Upper lobe of left lung (tissue), 6 donors: ENCODE data around the gene CFLAR. TPM values are rescaled to one million over a fixed set of nuclear protein-coding genes. Genes with fewer than 3 reads are reported as not detected.
A peak's percentile ranks its signal among the peaks of the same experiment; 100 is the strongest.
"Not testable (repeated sequence)": the region's sequence is repeated elsewhere in the genome, so short reads cannot be mapped to it uniquely, and the experiment has no call there.

ENCODE experiments used
- ATAC-seq, 2 donors: fragments of 200-7000 bp; cut with Tn5 transposase; one replicate each; pipeline ENCODE4 v1.9.1; 2022; ENCODE audit warnings: mild to moderate bottlenecking in 2 of 2, moderate library complexity in 2 of 2; ENCODE audit not compliant: low FRiP score in 2 of 2
- DNase-seq, 2 donors: peaks; one replicate each; pipeline ENCODE4 v3.0.0-alpha.2; 2019 to 2020
- H3K27ac ChIP-seq, 4 donors: fragments of 200-600 bp; sonication (generic); one replicate each; pipeline ENCODE4 v1.5.1; 2016 to 2019
- H3K27me3 ChIP-seq, 4 donors: fragments of 200-600 bp; sonication (generic); one replicate each; pipeline ENCODE4 v1.5.1; 2017 to 2019
- H3K36me3 ChIP-seq, 4 donors: fragments of 200-600 bp; sonication (generic); one replicate each; pipeline ENCODE4 v1.5.1; 2016 to 2019
- H3K4me1 ChIP-seq, 4 donors: fragments of 200-600 bp; sonication (generic); one replicate each; pipeline ENCODE4 v1.5.1; 2018 to 2019
- H3K4me3 ChIP-seq, 4 donors: fragments of 200-600 bp; sonication (generic); one replicate each; pipeline ENCODE4 v1.5.1; 2017 to 2019; ENCODE audit warnings: mild to moderate bottlenecking in 2 of 4, moderate library complexity in 1 of 4
- H3K9me3 ChIP-seq, 4 donors: fragments of 200-600 bp; sonication (generic); one replicate each; pipeline ENCODE4 v1.5.1; 2018 to 2019
- CTCF ChIP-seq, 6 experiments: fragments of 450-650 bp in 4 of 6; fragments of 200-600 bp in 2 of 6; sonication (generic) in 2 of 6; IDR thresholded peaks; one replicate each; pipeline ENCODE4 v1.5.1; 2016 to 2019; ENCODE audit warnings: antibody characterized with exemption in 6 of 6
- EP300 ChIP-seq, 4 donors: sonication (generic); formaldehyde crosslinking; IDR thresholded peaks; one replicate each; pipeline ENCODE4 v1.5.1; 2017; ENCODE audit warnings: antibody characterized with exemption in 4 of 4, control low read depth in 2 of 4
- POLR2A ChIP-seq, 4 donors: fragments of 450-650 bp; IDR thresholded peaks; one replicate each; pipeline ENCODE4 v1.5.1; 2016 to 2017; ENCODE audit warnings: antibody characterized with exemption in 4 of 4, mild to moderate bottlenecking in 2 of 4
- POLR2AphosphoS5 ChIP-seq, 2 donors: sonication (generic); formaldehyde crosslinking; IDR thresholded peaks; one replicate each; pipeline ENCODE4 v1.5.1; 2017; ENCODE audit warnings: antibody characterized with exemption in 2 of 2
- WGBS, 2 donors: methylation state at CpG; one replicate each; pipeline ENCODE4 v1.1.5; 2017 to 2018; 5-methylcytosine and 5-hydroxymethylcytosine counted together
- total RNA-seq, 6 donors: library from RNA; depleted of rRNA in 4 of 6; stranded (reverse); fragments of >200 nt in 4 of 6; gene quantifications; one replicate each; pipeline versions ENCODE4 v1.1.0 to v1.2.1, GENCODE V29; 2016 to 2021
- donor health status: DM: no; HTN: no; CAD: no; lungs with moderate emphysema.
- donor health status: DM: no; HTN: yes; CAD: no; lungs with severe emphysema.

CFLAR gene
- total RNA-seq, 6 donors from 2014 or later = 263 to 1,189 (median 435) TPM

GRCh38 chr2:201149064-201149820 lies 33.3 kb downstream of the CFLAR start:
- Histone ChIP-seq H3K4me3 (no peak overlapping the region), H3K4me1 (peaks cover 54 to 62% (median 62%) of the 10 kb centered on the region in 4 donors), H3K9me3 (no peaks in the 10 kb centered on the region), H3K27me3 (no peaks in the 10 kb centered on the region), H3K36me3 (peaks cover 20 to 97% (median 66%) of the 10 kb centered on the region in 4 donors), H3K27ac (peak overlapping the region; percentile 70 to 90 (median 80))
- 82 to 94% methylated on average over 2 of the region's 2 CpGs for WGBS, 2 donors
- DNase-seq = no peak
- ATAC-seq = peak; percentile 60 to 71
- TF ChIP-seq EP300 (IDR thresholded peaks at IDR 0.05) (peak in 3 of 4 donors; percentile 12 to 85 (median 38)), POLR2AphosphoS5 (IDR thresholded peaks at IDR 0.05) (peak in 1 of 2 donors; percentile 69), POLR2A (IDR thresholded peaks at IDR 0.05) (no peak), CTCF (IDR thresholded peaks at IDR 0.05) (no peak)

- DNase-seq, H3K27me3 ChIP-seq, ATAC-seq, H3K4me3 ChIP-seq, H3K9me3 ChIP-seq: not testable (repeated sequence)
- Histone ChIP-seq H3K27ac (peak overlapping the region; percentile 70 to 90 (median 80)), H3K36me3 (peaks cover 25 to 97% (median 66%) of the 10 kb centered on the region in 4 donors), H3K4me1 (peaks cover 54 to 68% (median 60%) of the 10 kb centered on the region in 4 donors)
- WGBS, 2 donors = 87 to 89% methylated on average over 8 of the region's 8 CpGs
- peak; percentile 11 to 19 for TF ChIP-seq POLR2AphosphoS5 (IDR thresholded peaks at IDR 0.05)
Measured at GRCh38 chr2:201149821-201150165, 33.8 kb downstream of the CFLAR start.

- ATAC-seq (no peak), DNase-seq (no peak)
- peaks cover 60 to 73% (median 62%) of the 10 kb centered on the region in 4 donors for H3K4me1 ChIP-seq
- H3K27ac ChIP-seq = peak overlapping the region; percentile 70 to 90 (median 80)
- TF ChIP-seq CTCF (IDR thresholded peaks at IDR 0.05) (no peak), POLR2AphosphoS5 (IDR thresholded peaks at IDR 0.05) (no peak), EP300 (IDR thresholded peaks at IDR 0.05) (no peak), POLR2A (IDR thresholded peaks at IDR 0.05) (no peak)
- no peaks in the 10 kb centered on the region for H3K27me3 ChIP-seq
- H3K9me3 ChIP-seq = no peaks in the 10 kb centered on the region
- 91 to 96% methylated on average over 3 of the region's 3 CpGs for WGBS, 2 donors
- peaks cover 26 to 97% (median 69%) of the 10 kb centered on the region in 4 donors for H3K36me3 ChIP-seq
- no peak overlapping the region for H3K4me3 ChIP-seq
Measured at GRCh38 chr2:201150454-201151020, 34.6 kb downstream of the CFLAR start.

GRCh38 chr2:201151127-201151981 lies 35.4 kb downstream of the CFLAR start:
- peak overlapping the region; percentile 70 to 90 (median 80) for H3K27ac ChIP-seq
- peaks cover 26 to 97% (median 69%) of the 10 kb centered on the region in 4 donors for H3K36me3 ChIP-seq
- H3K4me1 ChIP-seq = peaks cover 63 to 80% (median 69%) of the 10 kb centered on the region in 4 donors

More at GRCh38 chr2:201151127-201151981, 35.4 kb downstream of the CFLAR start:
- no peaks in the 10 kb centered on the region for H3K9me3 ChIP-seq
- no peak overlapping the region for H3K4me3 ChIP-seq
- no peaks in the 10 kb centered on the region for H3K27me3 ChIP-seq
- no peak for TF ChIP-seq CTCF (IDR thresholded peaks at IDR 0.05)
- peak in 1 of 4 donors; percentile 8 for TF ChIP-seq EP300 (IDR thresholded peaks at IDR 0.05)
- peak in 1 of 2 donors; percentile 19 for TF ChIP-seq POLR2AphosphoS5 (IDR thresholded peaks at IDR 0.05)
- no peak for TF ChIP-seq POLR2A (IDR thresholded peaks at IDR 0.05)
- 40 to 45% methylated on average over 8 of the region's 8 CpGs for WGBS, 2 donors
- DNase-seq = no peak
- peak in 1 of 2 donors; percentile 79 for ATAC-seq
